IPS-18a (cell line): ENCODE measurements around the gene R3HCC1L.

Experiments used
- H3K27ac ChIP-seq: one replicate; pipeline ENCODE4 v1.5.1; 2013; ENCODE audit warnings: low read length
- H3K27me3 ChIP-seq: one replicate; pipeline ENCODE4 v1.6.1; 2013; ENCODE audit warnings: mild to moderate bottlenecking, low read length; ENCODE audit not compliant: control insufficient read depth, insufficient read depth
- H3K36me3 ChIP-seq: one replicate; pipeline ENCODE4 v1.6.1; 2013; ENCODE audit warnings: low read depth, low read length; ENCODE audit not compliant: control insufficient read depth
- H3K4me1 ChIP-seq: one replicate; pipeline ENCODE4 v1.6.1; 2013; ENCODE audit warnings: low read depth, low read length; ENCODE audit not compliant: control insufficient read depth
- H3K4me3 ChIP-seq: one replicate; pipeline ENCODE4 v1.5.1; 2013; ENCODE audit warnings: low read length
- H3K9ac ChIP-seq: one replicate; pipeline ENCODE4 v1.6.1; 2013; ENCODE audit warnings: mild to moderate bottlenecking, low read length, moderate library complexity
- H3K9me3 ChIP-seq: one replicate; pipeline ENCODE4 v1.6.1; 2013; ENCODE audit warnings: low read depth, low read length; ENCODE audit not compliant: control insufficient read depth

The R3HCC1L gene

GRCh38 chr10:98134431-98135221, at the start of gene R3HCC1L:
R3HCC1L (plus strand) TSS chr10:98134657; CDS start chr10:98208115, 73,458 bp downstream.
- Histone ChIP-seq H3K4me3 (peak within 1 kb of the TSS; percentile 96), H3K4me1 (peaks cover 6% of the 10 kb centered on the region), H3K9me3 (no peaks in the 10 kb centered on the region), H3K27me3 (no peaks in the 10 kb centered on the region), H3K27ac (peak within 1 kb of the TSS; percentile 54), H3K9ac (peak within 1 kb of the TSS; percentile 87), H3K36me3 (no peaks in the 10 kb centered on the region)

- Histone ChIP-seq H3K9me3 (no peaks in the 10 kb centered on the region), H3K9ac (no peak overlapping the region), H3K27ac (no peak overlapping the region), H3K27me3 (no peaks in the 10 kb centered on the region), H3K4me3 (no peak overlapping the region), H3K36me3 (no peaks in the 10 kb centered on the region), H3K4me1 (no peaks in the 10 kb centered on the region)
Observed at GRCh38 chr10:98085238-98085637, 49.2 kb upstream of the R3HCC1L start.

- Histone ChIP-seq H3K36me3 (no peaks in the 10 kb centered on the region), H3K27me3 (no peaks in the 10 kb centered on the region), H3K27ac (no peak overlapping the region), H3K9ac (no peak overlapping the region), H3K9me3 (no peaks in the 10 kb centered on the region), H3K4me3 (no peak overlapping the region), H3K4me1 (no peaks in the 10 kb centered on the region)
Observed at GRCh38 chr10:98086837-98087708, 47.4 kb upstream of the R3HCC1L start.

- no peaks in the 10 kb centered on the region for H3K27me3 ChIP-seq
- no peaks in the 10 kb centered on the region for H3K36me3 ChIP-seq
- no peak overlapping the region for H3K9ac ChIP-seq
- no peaks in the 10 kb centered on the region for H3K9me3 ChIP-seq
- no peak overlapping the region for H3K27ac ChIP-seq
- H3K4me1 ChIP-seq, result no peaks in the 10 kb centered on the region
- H3K4me3 ChIP-seq, result no peak overlapping the region
Observed at GRCh38 chr10:98088186-98088971, 46.1 kb upstream of the R3HCC1L start.

- no peaks in the 10 kb centered on the region for H3K27me3 ChIP-seq
- no peak overlapping the region for H3K9ac ChIP-seq
- H3K27ac ChIP-seq, result no peak overlapping the region
- no peak overlapping the region for H3K4me3 ChIP-seq
- H3K9me3 ChIP-seq, result no peaks in the 10 kb centered on the region
- H3K36me3 ChIP-seq, result no peaks in the 10 kb centered on the region
- no peaks in the 10 kb centered on the region for H3K4me1 ChIP-seq
Observed at GRCh38 chr10:98090822-98091221, 43.6 kb upstream of the R3HCC1L start.

GRCh38 chr10:98096316-98096715, 38.1 kb upstream of the R3HCC1L start:
- Histone ChIP-seq H3K4me1 (peaks cover 13% of the 10 kb centered on the region), H3K9ac (no peak overlapping the region), H3K9me3 (no peaks in the 10 kb centered on the region), H3K4me3 (no peak overlapping the region), H3K36me3 (no peaks in the 10 kb centered on the region), H3K27ac (no peak overlapping the region), H3K27me3 (no peaks in the 10 kb centered on the region)

- no peaks in the 10 kb centered on the region for H3K9me3 ChIP-seq
- no peaks in the 10 kb centered on the region for H3K36me3 ChIP-seq
- H3K27ac ChIP-seq, result no peak overlapping the region
- H3K4me1 ChIP-seq, result peaks cover 13% of the 10 kb centered on the region
- H3K9ac ChIP-seq, result no peak overlapping the region
- no peaks in the 10 kb centered on the region for H3K27me3 ChIP-seq
- H3K4me3 ChIP-seq, result no peak overlapping the region
Observed at GRCh38 chr10:98096731-98097130, 37.7 kb upstream of the R3HCC1L start.

DNA sequence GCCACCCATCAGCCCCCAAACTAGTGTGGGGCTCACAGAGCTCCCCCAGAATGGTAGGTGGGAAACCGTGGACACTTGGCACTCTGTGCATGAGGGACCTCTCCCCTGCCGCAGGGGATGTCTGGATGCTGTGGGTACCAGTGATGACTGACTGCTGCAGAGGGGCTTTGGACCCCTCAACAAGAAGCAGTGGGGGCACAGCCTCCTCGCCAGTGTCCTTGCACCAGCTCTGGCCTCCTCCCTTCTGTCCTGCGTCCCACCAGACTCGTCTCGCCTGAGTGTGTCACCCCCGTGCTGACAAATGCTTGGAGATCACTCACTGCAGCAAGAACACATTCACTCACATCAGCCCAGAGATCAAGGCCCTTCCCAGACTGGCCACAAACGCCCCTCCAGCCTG, 37.3 kb upstream of the R3HCC1L start:
- no peaks in the 10 kb centered on the region for H3K27me3 ChIP-seq
- H3K9me3 ChIP-seq, result no peaks in the 10 kb centered on the region
- no peak overlapping the region for H3K4me3 ChIP-seq
- no peaks in the 10 kb centered on the region for H3K36me3 ChIP-seq
- no peak overlapping the region for H3K27ac ChIP-seq
- H3K9ac ChIP-seq, result no peak overlapping the region
- peaks cover 13% of the 10 kb centered on the region for H3K4me1 ChIP-seq

GRCh38 chr10:98097616-98098015, 36.8 kb upstream of the R3HCC1L start:
- Histone ChIP-seq H3K27me3 (no peaks in the 10 kb centered on the region), H3K36me3 (no peaks in the 10 kb centered on the region), H3K27ac (no peak overlapping the region), H3K4me3 (no peak overlapping the region), H3K9ac (no peak overlapping the region), H3K4me1 (peaks cover 13% of the 10 kb centered on the region), H3K9me3 (no peaks in the 10 kb centered on the region)

GRCh38 chr10:98098247-98098646, 36.2 kb upstream of the R3HCC1L start:
- no peaks in the 10 kb centered on the region for H3K27me3 ChIP-seq
- no peaks in the 10 kb centered on the region for H3K9me3 ChIP-seq

GRCh38 chr10:98100476-98100875, 34.0 kb upstream of the R3HCC1L start:
- H3K27me3 ChIP-seq, result no peaks in the 10 kb centered on the region
- H3K9ac ChIP-seq, result no peak overlapping the region
- no peak overlapping the region for H3K4me3 ChIP-seq
- no peak overlapping the region for H3K27ac ChIP-seq
- peaks cover 13% of the 10 kb centered on the region for H3K4me1 ChIP-seq
- H3K36me3 ChIP-seq, result no peaks in the 10 kb centered on the region
- no peaks in the 10 kb centered on the region for H3K9me3 ChIP-seq

More at GRCh38 chr10:98098247-98098646, 36.2 kb upstream of the R3HCC1L start:
- H3K4me1 ChIP-seq, result peaks cover 13% of the 10 kb centered on the region
- H3K27ac ChIP-seq, result no peak overlapping the region
- H3K4me3 ChIP-seq, result no peak overlapping the region
- H3K36me3 ChIP-seq, result no peaks in the 10 kb centered on the region
- no peak overlapping the region for H3K9ac ChIP-seq
